ENCODE data around the gene TMEM45B. TPM values are rescaled to one million over a fixed set of nuclear protein-coding genes. Genes with fewer than 3 reads are reported as not detected.

Gene TMEM45B
- total RNA-seq, 1 donor from 2014 or later: not detected

DNA sequence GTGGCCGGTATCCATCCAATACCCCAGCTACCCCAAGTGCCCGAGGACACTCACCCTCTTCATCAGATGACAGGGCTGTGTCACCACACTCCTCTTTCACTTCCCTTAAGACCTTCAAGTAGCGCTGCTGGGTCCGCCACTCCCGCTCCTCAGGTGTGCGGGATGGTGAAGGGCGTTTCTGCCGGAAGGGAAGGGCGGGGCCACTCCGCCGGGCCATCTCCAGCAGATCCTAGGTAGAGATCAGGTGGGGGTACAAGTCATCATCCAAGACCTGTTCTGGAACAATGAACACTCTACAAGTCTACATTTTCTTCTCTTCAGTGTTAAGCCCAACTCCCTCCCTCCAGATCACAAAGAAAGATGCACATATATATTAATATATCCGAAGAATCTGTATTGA is 69.7 kb downstream of the TMEM45B start:
- no peak for DNase-seq (ENCODE audit: missing footprints)
- no peak for ATAC-seq

DNA sequence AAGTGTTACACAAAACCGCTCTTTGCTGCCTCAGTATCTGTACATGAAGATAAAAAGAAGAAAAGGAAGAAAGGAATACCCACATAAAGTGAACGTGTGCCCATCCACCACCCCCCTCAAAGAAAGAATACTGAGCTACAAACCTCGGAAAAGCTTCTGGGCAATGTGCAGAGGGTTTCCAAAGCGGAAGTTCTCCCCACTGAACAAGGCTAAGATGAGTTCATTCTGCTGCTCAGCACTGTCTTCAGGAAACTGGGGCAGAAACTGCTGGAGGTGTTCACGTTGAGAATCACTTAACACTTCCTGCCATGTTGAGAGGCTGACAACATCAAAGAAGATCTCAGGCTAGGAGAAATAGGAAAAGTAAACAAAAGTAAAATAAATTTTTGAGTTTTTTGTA is 72.8 kb downstream of the TMEM45B start:
- ATAC-seq (no peak), DNase-seq (ENCODE audit: missing footprints) (no peak)

More for the DNA sequence above, 69.7 kb downstream of the TMEM45B start:
- intact Hi-C loops (cut with DNase I): no loop called here

DNA sequence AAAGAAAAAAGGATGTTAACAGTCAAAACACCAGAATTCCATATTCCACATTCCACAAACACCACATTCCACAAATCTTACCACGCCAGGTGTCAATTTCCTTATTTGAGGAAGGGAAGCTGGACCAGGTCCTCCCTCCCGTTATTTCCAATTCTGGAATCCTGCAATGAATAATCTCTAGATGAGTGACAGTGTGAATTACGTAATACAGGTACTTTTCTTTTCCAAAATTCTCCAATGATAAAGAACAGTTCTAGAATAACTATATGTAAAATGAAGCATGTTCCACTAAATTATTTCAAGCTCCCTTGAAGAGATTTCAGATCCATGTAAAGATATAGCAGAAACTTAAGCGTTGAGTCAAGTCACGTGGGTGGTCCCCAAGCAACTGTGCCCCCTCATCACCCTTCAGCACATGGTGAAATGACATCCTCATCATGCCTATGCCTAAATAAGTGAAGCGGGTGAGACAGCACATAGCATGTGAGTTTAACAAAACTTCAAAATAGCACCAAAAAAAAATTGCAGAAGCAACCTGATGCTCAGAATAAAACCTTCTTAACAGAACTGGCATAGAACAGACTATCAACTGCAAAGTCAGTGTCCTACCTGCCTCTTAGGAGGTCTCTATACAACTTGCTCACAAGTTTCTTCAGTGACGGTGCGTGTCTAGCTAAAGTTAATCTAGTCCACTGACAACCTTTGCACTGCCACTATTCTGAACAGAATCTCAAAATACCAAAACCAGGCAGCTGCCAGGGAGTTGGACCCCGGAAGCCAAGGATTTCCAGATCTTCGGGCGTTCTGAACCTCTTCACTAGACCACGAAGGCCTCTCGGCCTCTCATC is 78.9 kb downstream of the TMEM45B start:
- ATAC-seq (peak; percentile 9), DNase-seq (ENCODE audit: missing footprints) (no peak)
- intact Hi-C loops (cut with DNase I): loop anchor here (5.0 kb wide), 1 partner anchor 173 kb away; the partner anchor contains the start of gene APLP2

More for the DNA sequence above, 72.8 kb downstream of the TMEM45B start:
- intact Hi-C loops (cut with DNase I): no loop called here

DNA sequence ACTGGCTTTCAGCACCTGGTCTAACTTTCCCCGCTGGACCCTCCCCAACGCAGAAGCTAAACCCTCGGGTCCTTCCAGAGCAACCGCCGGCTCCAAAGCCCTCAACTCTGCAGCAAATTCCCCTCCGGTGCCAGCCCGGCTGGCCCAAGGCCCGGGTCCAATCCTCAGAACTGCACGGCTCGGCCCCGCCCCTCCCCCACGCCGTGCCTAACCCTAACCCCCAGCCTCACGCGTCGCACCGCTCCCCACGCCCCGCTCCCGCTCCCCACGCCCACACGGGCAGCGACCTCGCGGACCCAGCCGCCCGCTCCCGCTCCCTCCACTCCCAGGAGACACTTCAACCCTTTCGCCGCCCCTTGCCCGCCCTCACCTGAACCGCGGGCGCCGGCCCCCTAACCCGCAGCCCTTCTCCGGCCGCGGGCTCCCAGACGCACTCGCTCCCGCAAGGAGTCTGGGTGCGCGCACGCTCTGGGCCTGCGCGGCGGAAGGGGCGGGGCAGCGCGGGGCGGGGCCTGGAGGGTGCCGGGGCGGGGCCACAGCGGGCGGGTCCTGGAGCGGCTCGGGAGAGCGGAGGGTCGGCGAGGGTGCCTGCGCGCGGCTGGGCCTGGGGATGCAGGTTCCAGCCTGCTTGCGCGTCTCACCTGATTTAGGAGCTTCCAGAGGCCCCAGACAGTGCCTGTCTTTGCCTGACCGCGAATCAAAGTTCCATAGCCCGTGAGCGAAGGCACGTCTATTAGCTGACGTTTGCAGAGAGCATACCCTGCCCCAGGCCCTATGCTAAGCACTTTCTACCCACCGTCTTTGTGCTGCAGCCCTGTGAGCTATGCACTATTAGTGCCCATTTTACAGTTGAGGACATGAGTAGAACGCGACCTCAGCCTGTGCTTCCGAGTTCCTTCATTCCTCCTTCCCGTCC is 79.7 kb downstream of the TMEM45B start, which contains the start of gene NFRKB:
TSS of gene NFRKB (minus strand) at position 453 of the 916 bp plus-strand sequence. CDS start 2,729 bp downstream, outside the sequence.
- DNase-seq (ENCODE audit: missing footprints) (peak; percentile 96), ATAC-seq (peak; percentile 100)
- intact Hi-C loops (cut with DNase I): loop anchor here (5.0 kb wide), 1 partner anchor 172 kb away; the partner anchor contains the start of gene APLP2

DNA sequence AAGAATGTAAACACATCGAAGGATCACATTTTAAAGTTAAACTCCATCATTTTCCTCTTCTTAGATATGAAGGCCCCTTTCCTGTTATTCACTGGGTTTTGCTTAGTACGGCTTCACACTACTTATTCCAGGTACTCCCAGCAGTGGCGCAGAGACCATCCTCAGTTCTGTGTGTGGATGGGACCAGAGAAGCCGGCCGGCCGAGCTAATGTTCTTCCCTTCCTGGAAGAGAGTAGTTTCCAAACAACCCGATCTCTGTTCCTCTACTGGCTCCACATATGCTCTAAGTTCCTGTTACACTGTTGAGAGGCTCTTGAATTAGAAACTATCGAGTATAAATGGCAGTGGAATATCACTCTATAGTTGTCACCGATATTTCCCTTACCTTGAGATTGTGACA is 80.4 kb downstream of the TMEM45B start:
- DNase-seq (ENCODE audit: missing footprints) (no peak), ATAC-seq (no peak)
- intact Hi-C loops (cut with DNase I): loop anchor here (5.0 kb wide), 1 partner anchor 171 kb away; the partner anchor contains the start of gene APLP2

DNA sequence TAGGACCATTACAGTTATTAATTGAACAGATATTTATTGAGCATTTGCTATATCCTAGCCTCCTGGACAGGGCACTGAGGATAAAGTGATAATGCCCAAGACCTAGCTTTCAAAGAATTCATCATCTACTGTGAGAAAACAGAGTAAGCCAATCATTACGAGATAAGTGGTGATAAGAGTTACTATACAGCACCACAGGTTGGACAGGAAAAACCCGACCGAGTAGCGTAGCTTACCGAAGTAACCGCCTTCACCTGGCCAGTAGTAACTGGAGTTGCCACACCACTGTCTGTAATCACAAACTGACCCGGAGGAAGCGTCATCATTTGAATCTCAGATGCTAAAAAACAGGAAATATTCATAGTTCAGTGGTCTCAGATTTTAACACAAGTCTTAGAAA is 89.8 kb downstream of the TMEM45B start:
- intact Hi-C loops (cut with DNase I): no loop called here
- DNase-seq (ENCODE audit: missing footprints) (no peak), ATAC-seq (no peak)

Other genes with a start within 250 kb of the TMEM45B start
- 11.5 TPM for gene NFRKB, start 79.7 kb downstream of the TMEM45B start, total RNA-seq
- 6.6 TPM for gene PRDM10, start 187.0 kb downstream of the TMEM45B start, total RNA-seq